HEK293T (cell line): ENCODE measurements around the gene STEAP1B.

ENCODE experiments used
- CTCF ChIA-PET: fragments of 350-600 bp; formaldehyde crosslinking; extraction: SDS; loops from one replicate; lab custom pipeline; 2021; ENCODE audit warnings: antibody characterized with exemption, inconsistent platforms; lab: Yijun Ruan, JAX
- POLR2A ChIA-PET: fragments of 350-600 bp; formaldehyde crosslinking; extraction: SDS; loops from one replicate; lab custom pipeline; 2020; ENCODE audit warnings: antibody characterized with exemption, inconsistent platforms; lab: Yijun Ruan, JAX
- DNase-seq: peaks from one replicate; pipeline ENCODE4 v3.0.0; 2012; ENCODE audit warnings: mixed read lengths; ENCODE audit errors: extremely low spot score
- ARNT ChIP-seq: fragments of 450-650 bp; IDR thresholded peaks from 2 replicates; pipeline ENCODE4 v1.6.1; 2017; ENCODE audit warnings: mild to moderate bottlenecking
- BHLHE40 ChIP-seq: fragments of 450-650 bp; IDR thresholded peaks from 2 replicates; pipeline ENCODE4 v1.6.1; 2016; ENCODE audit warnings: mild to moderate bottlenecking, moderate library complexity, borderline replicate concordance
- CTBP1 ChIP-seq: fragments of 450-650 bp; IDR thresholded peaks from 2 replicates; pipeline ENCODE4 v1.6.1; 2016; ENCODE audit warnings: borderline replicate concordance
- ELF4 ChIP-seq: fragments of 450-650 bp; IDR thresholded peaks from 2 replicates; pipeline ENCODE4 v1.6.1; 2017; ENCODE audit warnings: antibody characterized with exemption
- FOXA1 ChIP-seq: fragments of 450-650 bp; IDR thresholded peaks from 2 replicates; pipeline ENCODE4 v1.6.1; 2016; ENCODE audit warnings: mild to moderate bottlenecking
- FOXK2 ChIP-seq: fragments of 450-650 bp; IDR thresholded peaks from 2 replicates; pipeline ENCODE4 v1.6.1; 2016; ENCODE audit warnings: mild to moderate bottlenecking
- FOXM1 ChIP-seq: fragments of 450-650 bp; IDR thresholded peaks from 2 replicates; pipeline ENCODE4 v1.6.1; 2017; ENCODE audit warnings: mild to moderate bottlenecking, borderline replicate concordance
- HDGF ChIP-seq: fragments of 450-650 bp; IDR thresholded peaks from 2 replicates; pipeline ENCODE4 v1.6.1; 2017; ENCODE audit warnings: antibody characterized with exemption, borderline replicate concordance
- L3MBTL2 ChIP-seq: fragments of 450-650 bp; conservative IDR thresholded peaks from 2 replicates; pipeline ENCODE4 v1.6.1; 2016; ENCODE audit warnings: mild to moderate bottlenecking
- LEF1 ChIP-seq: fragments of 450-650 bp; IDR thresholded peaks from 2 replicates; pipeline ENCODE4 v1.6.1; 2017; ENCODE audit warnings: mild to moderate bottlenecking, borderline replicate concordance
- NFRKB ChIP-seq: fragments of 450-650 bp; IDR thresholded peaks from 2 replicates; pipeline ENCODE4 v1.6.1; 2016; ENCODE audit warnings: mild to moderate bottlenecking, moderate library complexity
- PKNOX1 ChIP-seq: fragments of 450-650 bp; IDR thresholded peaks from 2 replicates; pipeline ENCODE4 v1.6.1; 2016
- SP1 ChIP-seq: fragments of 450-650 bp; IDR thresholded peaks from 2 replicates; pipeline ENCODE4 v1.6.1; 2017
- SUZ12 ChIP-seq: fragments of 450-650 bp; IDR thresholded peaks from 2 replicates; pipeline ENCODE4 v1.6.1; 2016; ENCODE audit warnings: mild to moderate bottlenecking
- TARDBP ChIP-seq: fragments of 450-650 bp; IDR thresholded peaks from 2 replicates; pipeline ENCODE4 v1.6.1; 2016
- ZNF384 ChIP-seq: fragments of 450-650 bp; IDR thresholded peaks from 2 replicates; pipeline ENCODE4 v1.6.1; 2016

STEAP1B gene

GRCh38 chr7:22447762-22448161 is 52.2 kb downstream of the STEAP1B start:
- TF ChIP-seq ELF4 (no peak), FOXK2 (no peak), LEF1 (no peak), ARNT (no peak), TARDBP (no peak), SP1 (no peak), BHLHE40 (no peak), FOXM1 (no peak), SUZ12 (no peak)
- no peak for DNase-seq
- ChIA-PET CTCF (no interaction called here), POLR2A (no interaction called here)

- POLR2A ChIA-PET: no interaction called here
- no peak for TF ChIP-seq L3MBTL2
- no peak for TF ChIP-seq HDGF
- no peak for TF ChIP-seq BHLHE40
- TF ChIP-seq PKNOX1: no peak
- no peak for TF ChIP-seq FOXM1
- TF ChIP-seq FOXA1: no peak
- no peak for TF ChIP-seq ARNT
- TF ChIP-seq TARDBP: no peak
- TF ChIP-seq SP1: no peak
- DNase-seq: no peak
- CTCF ChIA-PET: no interaction called here
Measured at GRCh38 chr7:22447008-22447407, 53.0 kb downstream of the STEAP1B start.

GRCh38 chr7:22445853-22446252 is 54.1 kb downstream of the STEAP1B start:
- ChIA-PET CTCF (no interaction called here), POLR2A (no interaction called here)
- TF ChIP-seq NFRKB: no peak
- TF ChIP-seq HDGF: no peak
- no peak for TF ChIP-seq FOXA1
- no peak for TF ChIP-seq ZNF384
- no peak for TF ChIP-seq CTBP1
- no peak for TF ChIP-seq ARNT
- TF ChIP-seq SP1: no peak
- TF ChIP-seq PKNOX1: no peak
- TF ChIP-seq FOXK2: no peak
- TF ChIP-seq TARDBP: no peak
- TF ChIP-seq BHLHE40: no peak
- TF ChIP-seq FOXM1: no peak
- TF ChIP-seq SUZ12: no peak
- no peak for TF ChIP-seq ELF4
- TF ChIP-seq LEF1: no peak
- no peak for TF ChIP-seq L3MBTL2
- DNase-seq: no peak

GRCh38 chr7:22445140-22445743 is 54.7 kb downstream of the STEAP1B start:
- CTCF ChIA-PET: no interaction called here
- POLR2A ChIA-PET: interaction anchor here (1.0 kb wide), 1 partner anchor 125 kb away, joined by 3 read pairs; no protein-coding TSS in a partner anchor
- no peak for DNase-seq
- TF ChIP-seq HDGF (no peak), SP1 (no peak)

- ChIA-PET CTCF (interaction anchor here (1.0 kb wide), 1 partner anchor 8 kb away, joined by 5 read pairs; no protein-coding TSS in a partner anchor), POLR2A (interaction anchor here (1.0 kb wide), 1 partner anchor 124 kb away, joined by 3 read pairs; no protein-coding TSS in a partner anchor)
- TF ChIP-seq PKNOX1: no peak
- TF ChIP-seq SP1: no peak
- TF ChIP-seq L3MBTL2: no peak
- TF ChIP-seq FOXM1: no peak
- TF ChIP-seq TARDBP: no peak
- TF ChIP-seq BHLHE40: no peak
- TF ChIP-seq CTBP1: no peak
- TF ChIP-seq FOXK2: no peak
- no peak for TF ChIP-seq ZNF384
- TF ChIP-seq SUZ12: no peak
- TF ChIP-seq NFRKB: no peak
- TF ChIP-seq FOXA1: no peak
- TF ChIP-seq ARNT: no peak
- TF ChIP-seq HDGF: no peak
- no peak for TF ChIP-seq ELF4
- TF ChIP-seq LEF1: no peak
- no peak for DNase-seq
Measured at GRCh38 chr7:22444181-22444971, 55.6 kb downstream of the STEAP1B start.
